ENCODE measurements around the gene RRAD. TPM values are rescaled to one million over a fixed set of nuclear protein-coding genes. Genes with fewer than 3 reads are reported as not detected.
A peak's percentile ranks its signal among the peaks of the same experiment; 100 is the strongest.

Gene RRAD
- total and polyA plus RNA-seq, 4 donors = 0.14 to 0.61 (median 0.54) TPM

DNA sequence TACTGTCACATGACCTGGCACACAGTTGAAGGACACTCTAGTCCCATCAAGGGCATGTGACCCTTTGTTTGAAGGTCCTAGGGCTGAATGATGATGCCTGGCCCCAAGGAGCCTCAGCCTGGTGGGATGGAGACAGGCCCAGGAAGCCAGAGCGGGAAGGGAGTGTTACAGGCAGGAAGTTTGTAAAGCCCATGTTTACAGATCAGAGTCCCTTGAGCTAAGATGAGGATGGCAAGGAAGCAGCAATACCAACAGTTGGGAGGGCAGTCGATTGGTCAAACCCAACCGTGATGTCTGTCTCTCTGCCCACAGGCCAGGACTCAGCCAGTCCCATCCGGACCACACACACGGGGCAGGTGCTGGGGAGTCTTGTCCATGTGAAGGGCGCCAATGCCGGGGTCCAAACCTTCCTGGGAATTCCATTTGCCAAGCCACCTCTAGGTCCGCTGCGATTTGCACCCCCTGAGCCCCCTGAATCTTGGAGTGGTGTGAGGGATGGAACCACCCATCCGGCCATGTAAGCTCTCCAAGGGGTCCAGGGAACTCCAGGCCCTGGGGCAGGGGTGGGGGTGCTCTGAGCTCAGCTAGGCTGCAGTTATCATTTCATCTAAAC is 12.5 kb upstream of the RRAD start:
- Histone ChIP-seq H3K4me3 (ENCODE audit: low read depth in 1 of 3, low read length in 3 of 3) (peak overlapping the region in 1 of 3 donors; percentile 21), H3K27me3 (ENCODE audit: control insufficient read depth in 4 of 4, insufficient read depth in 4 of 4, low read length in 3 of 4) (no peaks in the 10 kb centered on the region), H3K36me3 (ENCODE audit: control insufficient read depth in 4 of 4, insufficient read depth in 3 of 4, low read depth in 1 of 4, low read length in 3 of 4) (peaks cover 25 to 37% (median 32%) of the 10 kb centered on the region in 4 donors), H3K9ac (ENCODE audit: low read depth in 1 of 2, low read length in 2 of 2) (no peak overlapping the region), H3K4me1 (ENCODE audit: control insufficient read depth in 4 of 4, insufficient read depth in 4 of 4, low read length in 3 of 4) (peaks cover 10 to 57% (median 46%) of the 10 kb centered on the region in 4 donors), H3K27ac (ENCODE audit: low read depth in 1 of 2, low read length in 2 of 2) (peak overlapping the region; percentile 94 to 96), H3K9me3 (ENCODE audit: control insufficient read depth in 4 of 4, low read length in 3 of 4) (no peaks in the 10 kb centered on the region)
- DNase-seq (ENCODE audit: low spot score) = no peak
- 64% methylated on average over 10 of the region's 10 CpGs for WGBS
- no peak for TF ChIP-seq ATF3 (IDR thresholded peaks at IDR 0.05)
- TF ChIP-seq, protein P1, sequence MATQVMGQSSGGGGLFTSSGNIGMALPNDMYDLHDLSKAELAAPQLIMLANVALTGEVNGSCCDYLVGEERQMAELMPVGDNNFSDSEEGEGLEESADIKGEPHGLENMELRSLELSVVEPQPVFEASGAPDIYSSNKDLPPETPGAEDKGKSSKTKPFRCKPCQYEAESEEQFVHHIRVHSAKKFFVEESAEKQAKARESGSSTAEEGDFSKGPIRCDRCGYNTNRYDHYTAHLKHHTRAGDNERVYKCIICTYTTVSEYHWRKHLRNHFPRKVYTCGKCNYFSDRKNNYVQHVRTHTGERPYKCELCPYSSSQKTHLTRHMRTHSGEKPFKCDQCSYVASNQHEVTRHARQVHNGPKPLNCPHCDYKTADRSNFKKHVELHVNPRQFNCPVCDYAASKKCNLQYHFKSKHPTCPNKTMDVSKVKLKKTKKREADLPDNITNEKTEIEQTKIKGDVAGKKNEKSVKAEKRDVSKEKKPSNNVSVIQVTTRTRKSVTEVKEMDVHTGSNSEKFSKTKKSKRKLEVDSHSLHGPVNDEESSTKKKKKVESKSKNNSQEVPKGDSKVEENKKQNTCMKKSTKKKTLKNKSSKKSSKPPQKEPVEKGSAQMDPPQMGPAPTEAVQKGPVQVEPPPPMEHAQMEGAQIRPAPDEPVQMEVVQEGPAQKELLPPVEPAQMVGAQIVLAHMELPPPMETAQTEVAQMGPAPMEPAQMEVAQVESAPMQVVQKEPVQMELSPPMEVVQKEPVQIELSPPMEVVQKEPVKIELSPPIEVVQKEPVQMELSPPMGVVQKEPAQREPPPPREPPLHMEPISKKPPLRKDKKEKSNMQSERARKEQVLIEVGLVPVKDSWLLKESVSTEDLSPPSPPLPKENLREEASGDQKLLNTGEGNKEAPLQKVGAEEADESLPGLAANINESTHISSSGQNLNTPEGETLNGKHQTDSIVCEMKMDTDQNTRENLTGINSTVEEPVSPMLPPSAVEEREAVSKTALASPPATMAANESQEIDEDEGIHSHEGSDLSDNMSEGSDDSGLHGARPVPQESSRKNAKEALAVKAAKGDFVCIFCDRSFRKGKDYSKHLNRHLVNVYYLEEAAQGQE (IDR thresholded peaks at IDR 0.05) = no peak
- peak; percentile 83 for TF ChIP-seq FOXA2 (IDR thresholded peaks at IDR 0.05)
- no peak for TF ChIP-seq MAX (IDR thresholded peaks at IDR 0.05)
- no peak for TF ChIP-seq RXRA (IDR thresholded peaks at IDR 0.05)
- TF ChIP-seq NR2F2 (IDR thresholded peaks at IDR 0.05) = no peak
- no peak for TF ChIP-seq JUND (IDR thresholded peaks at IDR 0.05)
- TF ChIP-seq HNF4A (conservative IDR thresholded peaks at IDR 0.05) = peak; percentile 43 to 58
- peak; percentile 21 for TF ChIP-seq FOXA1 (IDR thresholded peaks at IDR 0.05)
- no peak for TF ChIP-seq HNF4G (IDR thresholded peaks at IDR 0.05)
- no peak for TF ChIP-seq RAD21 (IDR thresholded peaks at IDR 0.05)
- TF ChIP-seq GABPA (IDR thresholded peaks at IDR 0.05 in 1 of 2, conservative IDR thresholded peaks at IDR 0.05 in 1 of 2) = peak in 1 of 2 donors; percentile 39
- no peak for TF ChIP-seq YY1 (IDR thresholded peaks at IDR 0.05)
- TF ChIP-seq CTCF (IDR thresholded peaks at IDR 0.05; ENCODE audit: low read depth, low read length, missing input control) = no peak

DNA sequence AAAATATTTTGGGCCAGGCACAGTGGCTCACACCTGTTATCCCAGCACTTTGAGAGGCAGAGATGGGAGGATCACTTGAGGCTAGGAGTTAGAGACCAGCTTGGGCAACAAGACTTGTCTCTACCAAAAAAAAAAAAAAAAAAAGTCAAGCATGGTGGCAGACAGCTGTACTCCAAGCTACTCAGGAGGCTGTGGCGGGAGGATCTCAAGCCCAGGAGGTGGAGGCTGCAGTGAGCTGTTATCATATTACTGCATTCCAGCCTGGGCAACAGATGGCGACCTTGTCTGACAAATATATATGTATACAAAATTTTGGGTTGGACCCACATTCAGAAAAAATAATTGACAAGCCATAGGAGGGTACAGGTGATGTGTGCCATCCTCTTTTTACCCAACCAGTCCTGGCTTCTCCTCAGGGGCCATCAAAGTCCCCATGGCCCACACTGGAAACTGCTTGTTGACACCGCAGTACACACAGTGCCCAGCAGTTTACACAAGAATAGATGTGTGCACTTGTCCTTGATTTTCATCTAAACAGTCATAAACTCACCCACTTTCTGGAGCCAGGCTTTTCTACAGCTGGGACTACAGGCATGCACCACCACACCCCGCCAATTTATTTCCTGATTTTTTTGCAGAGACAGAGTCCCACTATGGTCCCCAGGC is 11.7 kb upstream of the RRAD start:
- Histone ChIP-seq H3K4me3 (ENCODE audit: low read depth in 1 of 3, low read length in 3 of 3) (peak overlapping the region; percentile 37 to 81 (median 77)), H3K9me3 (ENCODE audit: control insufficient read depth in 4 of 4, low read length in 3 of 4) (no peaks in the 10 kb centered on the region), H3K9ac (ENCODE audit: low read depth in 1 of 2, low read length in 2 of 2) (peak overlapping the region; percentile 51 to 89), H3K4me1 (ENCODE audit: control insufficient read depth in 4 of 4, insufficient read depth in 4 of 4, low read length in 3 of 4) (peaks cover 10 to 62% (median 53%) of the 10 kb centered on the region in 4 donors), H3K27ac (ENCODE audit: low read depth in 1 of 2, low read length in 2 of 2) (peak overlapping the region; percentile 94 to 96), H3K27me3 (ENCODE audit: control insufficient read depth in 4 of 4, insufficient read depth in 4 of 4, low read length in 3 of 4) (no peaks in the 10 kb centered on the region), H3K36me3 (ENCODE audit: control insufficient read depth in 4 of 4, insufficient read depth in 3 of 4, low read depth in 1 of 4, low read length in 3 of 4) (peaks cover 21 to 29% (median 25%) of the 10 kb centered on the region in 4 donors)
- no peak for DNase-seq (ENCODE audit: low spot score)
- TF ChIP-seq FOXA1 (IDR thresholded peaks at IDR 0.05) = peak; percentile 50
- no peak for TF ChIP-seq SP1 (IDR thresholded peaks at IDR 0.05)
- TF ChIP-seq ATF3 (IDR thresholded peaks at IDR 0.05) = no peak
- TF ChIP-seq FOXA2 (IDR thresholded peaks at IDR 0.05) = peak; percentile 17
- TF ChIP-seq TAF1 (conservative IDR thresholded peaks at IDR 0.05) = no peak
- no peak for TF ChIP-seq MAX (IDR thresholded peaks at IDR 0.05)
- TF ChIP-seq HNF4A (conservative IDR thresholded peaks at IDR 0.05) = no peak
- TF ChIP-seq CTCF (IDR thresholded peaks at IDR 0.05; ENCODE audit: low read depth, low read length, missing input control) = no peak
- 53% methylated on average over 4 of the region's 4 CpGs for WGBS

Measured in liver (tissue), 9 donors.